ENCODE results near the gene GRIN1. TPM values are rescaled to one million over a fixed set of nuclear protein-coding genes. Genes with fewer than 3 reads are reported as not detected.

Gene GRIN1
- total RNA-seq, 2 donors from 2014 or later, result 0.46 to 0.47 TPM

DNA sequence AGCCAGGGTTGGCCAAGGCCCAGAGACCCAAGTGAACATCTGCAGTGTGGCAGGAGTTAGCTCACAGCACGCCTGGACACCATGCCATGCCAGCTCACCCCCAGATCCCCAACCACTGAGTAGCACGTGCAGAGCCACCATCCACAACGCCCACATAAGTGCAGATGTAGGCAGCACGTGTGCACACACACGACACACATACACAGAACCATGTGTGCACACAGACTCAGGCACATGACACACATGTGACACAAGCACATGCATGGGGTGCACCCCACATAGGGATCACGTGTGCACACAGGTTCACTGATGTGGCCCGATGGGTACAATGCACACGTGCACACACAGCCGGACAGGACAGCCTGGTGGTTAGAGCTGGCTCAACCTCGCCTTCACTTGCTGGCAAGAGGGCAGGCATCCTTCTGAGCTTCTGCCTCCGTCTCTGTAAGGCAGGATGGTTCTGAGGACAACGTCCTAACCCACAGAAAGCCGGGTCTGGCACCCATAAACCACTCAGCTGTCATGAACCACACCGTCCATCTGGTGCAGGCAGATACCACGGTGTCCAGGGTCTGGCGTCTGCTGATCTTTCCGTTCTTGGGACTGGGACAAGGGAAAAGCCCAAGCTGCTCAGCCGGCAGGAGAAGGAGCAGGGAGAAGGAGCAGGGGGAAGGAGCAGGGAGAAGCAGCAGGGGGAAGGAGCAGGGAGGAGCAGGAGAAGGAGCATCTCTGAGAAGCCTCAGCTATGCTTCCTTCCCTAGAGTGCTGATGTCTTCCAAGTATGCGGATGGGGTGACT, 18.9 kb downstream of the GRIN1 start:
- DNase-seq (no peak), ATAC-seq (no peak)
- intact Hi-C loops (cut with DNase I, micrococcal nuclease), result no loop called here

DNA sequence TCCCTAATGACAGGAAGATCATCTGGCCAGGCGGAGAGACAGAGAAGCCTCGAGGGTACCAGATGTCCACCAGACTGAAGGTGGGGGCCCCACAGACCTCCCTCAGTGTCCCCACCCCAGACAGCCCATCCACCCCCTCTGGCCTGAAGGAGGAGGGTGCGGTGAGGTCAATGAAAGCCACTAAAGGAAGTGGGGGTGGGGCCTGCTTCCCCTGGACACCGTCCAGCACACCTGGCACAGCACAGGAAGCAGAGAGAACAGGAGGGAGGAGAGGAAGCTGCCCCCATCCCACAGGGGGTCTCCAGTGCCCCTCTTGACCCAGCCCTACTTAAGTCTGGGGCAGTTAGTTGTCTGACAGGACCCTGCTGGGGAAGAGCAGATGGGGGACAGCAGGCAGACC, 19.7 kb downstream of the GRIN1 start:
- ATAC-seq (no peak), DNase-seq (peak in 1 of 2 donors; percentile 42)
- intact Hi-C loops (cut with DNase I, micrococcal nuclease), result no loop called here

- ATAC-seq (no peak), DNase-seq (no peak)
- intact Hi-C loops (cut with DNase I, micrococcal nuclease), result no loop called here
These were observed 20.4 kb downstream of the GRIN1 start for GRCh38 chr9:137159105-137160053.

DNA sequence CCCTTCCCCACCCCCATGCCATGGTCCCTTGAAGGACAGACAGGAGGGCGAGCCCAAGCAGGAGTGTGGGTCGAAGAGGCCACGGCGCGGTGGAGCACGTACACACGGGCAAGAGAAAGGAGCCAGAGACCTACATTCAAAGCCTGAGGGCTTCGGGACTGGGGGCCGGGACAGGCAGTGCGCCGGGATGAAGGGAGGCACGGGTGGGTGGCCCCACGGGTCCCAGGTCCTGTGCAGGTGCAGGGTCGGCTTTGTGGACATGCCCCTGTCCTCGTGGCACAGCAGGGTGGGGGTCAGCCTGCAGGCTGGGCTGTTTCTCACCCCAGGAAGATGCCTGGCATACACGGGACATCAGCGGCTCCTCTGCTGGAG, 21.1 kb downstream of the GRIN1 start:
- intact Hi-C loops (cut with DNase I, micrococcal nuclease), result no loop called here
- ATAC-seq (no peak), DNase-seq (no peak)

- intact Hi-C loops (cut with DNase I, micrococcal nuclease), result no loop called here
- ATAC-seq (no peak), DNase-seq (no peak)
These were observed 22.0 kb downstream of the GRIN1 start for GRCh38 chr9:137160716-137161557.

DNA sequence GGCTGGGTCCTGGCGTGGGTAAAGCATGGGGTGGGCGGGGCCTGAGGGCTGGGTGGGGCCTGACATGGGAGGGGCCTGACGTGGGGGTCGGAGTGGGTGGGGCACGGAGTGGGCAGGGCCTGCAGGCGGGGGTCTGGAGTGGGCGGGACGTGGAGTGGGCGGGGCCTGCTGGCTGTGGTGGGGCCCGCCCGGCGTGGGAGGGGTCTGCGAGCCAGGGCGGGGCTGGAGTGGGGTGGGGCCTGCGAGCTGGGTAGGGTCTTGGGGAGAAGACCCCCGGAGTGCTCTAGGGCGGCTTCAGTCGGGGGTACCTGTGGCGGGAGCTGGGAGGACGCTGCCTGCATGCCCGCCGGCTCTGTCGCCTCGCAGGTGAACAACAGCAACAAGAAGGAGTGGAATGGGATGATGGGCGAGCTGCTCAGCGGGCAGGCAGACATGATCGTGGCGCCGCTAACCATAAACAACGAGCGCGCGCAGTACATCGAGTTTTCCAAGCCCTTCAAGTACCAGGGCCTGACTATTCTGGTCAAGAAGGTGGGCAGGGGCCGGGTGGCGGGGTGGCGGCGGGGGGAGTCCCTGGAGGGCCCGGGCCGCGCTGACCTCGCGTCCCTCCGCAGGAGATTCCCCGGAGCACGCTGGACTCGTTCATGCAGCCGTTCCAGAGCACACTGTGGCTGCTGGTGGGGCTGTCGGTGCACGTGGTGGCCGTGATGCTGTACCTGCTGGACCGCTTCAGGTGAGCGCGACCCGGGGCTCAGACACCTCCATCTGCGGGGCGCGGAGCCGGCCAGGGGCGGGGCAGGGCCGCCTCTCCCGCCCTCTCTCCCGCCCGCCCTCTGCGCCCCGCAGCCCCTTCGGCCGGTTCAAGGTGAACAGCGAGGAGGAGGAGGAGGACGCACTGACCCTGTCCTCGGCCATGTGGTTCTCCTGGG, 22.9 kb downstream of the GRIN1 start:
- intact Hi-C loops (cut with DNase I, micrococcal nuclease), result no loop called here
- DNase-seq (no peak), ATAC-seq (peak; percentile 17)

GRCh38 chr9:137162505-137163364, 23.8 kb downstream of the GRIN1 start:
- intact Hi-C loops (cut with DNase I, micrococcal nuclease), result no loop called here
- ATAC-seq, result peak; percentile 71
- DNase-seq, result peak; percentile 53 to 73

DNA sequence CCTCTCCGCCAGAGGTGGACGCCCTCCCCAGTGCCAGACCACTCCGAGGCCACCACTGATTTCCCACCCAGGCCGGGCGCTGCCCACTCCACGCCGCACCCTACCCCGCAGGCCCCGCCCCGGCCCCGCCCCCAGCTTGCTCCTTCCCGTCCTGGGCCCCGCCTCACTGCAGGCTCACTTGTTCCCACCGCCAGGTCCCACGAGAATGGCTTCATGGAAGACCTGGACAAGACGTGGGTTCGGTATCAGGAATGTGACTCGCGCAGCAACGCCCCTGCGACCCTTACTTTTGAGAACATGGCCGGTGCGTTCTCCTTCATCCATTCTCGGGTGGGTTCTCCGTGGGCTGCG, 24.4 kb downstream of the GRIN1 start:
- intact Hi-C loops (cut with DNase I, micrococcal nuclease), result no loop called here
- DNase-seq, result no peak
- peak; percentile 21 for ATAC-seq

DNA sequence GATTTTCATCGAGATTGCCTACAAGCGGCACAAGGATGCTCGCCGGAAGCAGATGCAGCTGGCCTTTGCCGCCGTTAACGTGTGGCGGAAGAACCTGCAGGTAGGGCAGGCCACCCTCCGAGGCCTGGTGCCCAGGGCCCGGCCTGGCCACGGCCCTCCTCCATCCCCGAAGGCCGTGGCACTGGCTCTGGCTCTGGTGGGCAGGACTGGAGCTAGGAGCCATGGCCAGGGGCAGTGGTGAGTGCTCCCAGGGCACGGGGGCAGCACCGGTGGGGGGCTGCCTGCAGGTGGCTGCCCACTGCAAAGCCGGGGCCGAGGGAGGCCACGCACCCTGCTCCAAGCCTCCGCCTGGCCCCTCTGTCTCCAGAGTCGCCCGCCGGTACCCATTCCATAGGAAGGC, 24.9 kb downstream of the GRIN1 start:
- ATAC-seq, result no peak
- DNase-seq, result no peak
- intact Hi-C loops (cut with DNase I, micrococcal nuclease), result no loop called here

- ATAC-seq, result no peak
- intact Hi-C loops (cut with DNase I, micrococcal nuclease), result no loop called here
- no peak for DNase-seq
These were observed 25.7 kb downstream of the GRIN1 start for GRCh38 chr9:137164370-137165249.

- DNase-seq (no peak), ATAC-seq (no peak)
- intact Hi-C loops (cut with DNase I, micrococcal nuclease), result no loop called here
These were observed 26.4 kb downstream of the GRIN1 start for GRCh38 chr9:137165250-137165836.

GRCh38 chr9:137166380-137167229, 27.7 kb downstream of the GRIN1 start:
- intact Hi-C loops (cut with DNase I, micrococcal nuclease), result no loop called here
- ATAC-seq, result no peak

DNA sequence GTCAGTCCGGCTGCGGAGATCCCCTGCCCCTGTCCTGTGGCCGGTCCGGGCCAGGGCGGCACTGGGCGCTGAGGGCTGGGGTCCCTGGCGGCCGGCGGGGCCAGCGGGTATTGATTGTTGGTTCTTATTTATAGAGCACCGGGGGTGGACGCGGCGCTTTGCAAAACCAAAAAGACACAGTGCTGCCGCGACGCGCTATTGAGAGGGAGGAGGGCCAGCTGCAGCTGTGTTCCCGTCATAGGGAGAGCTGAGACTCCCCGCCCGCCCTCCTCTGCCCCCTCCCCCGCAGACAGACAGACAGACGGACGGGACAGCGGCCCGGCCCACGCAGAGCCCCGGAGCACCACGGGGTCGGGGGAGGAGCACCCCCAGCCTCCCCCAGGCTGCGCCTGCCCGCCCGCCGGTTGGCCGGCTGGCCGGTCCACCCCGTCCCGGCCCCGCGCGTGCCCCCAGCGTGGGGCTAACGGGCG, 28.4 kb downstream of the GRIN1 start:
- intact Hi-C loops (cut with DNase I, micrococcal nuclease), result no loop called here
- DNase-seq (no peak), ATAC-seq (no peak)

More at GRCh38 chr9:137166380-137167229, 27.7 kb downstream of the GRIN1 start:
- no peak for DNase-seq

DNA sequence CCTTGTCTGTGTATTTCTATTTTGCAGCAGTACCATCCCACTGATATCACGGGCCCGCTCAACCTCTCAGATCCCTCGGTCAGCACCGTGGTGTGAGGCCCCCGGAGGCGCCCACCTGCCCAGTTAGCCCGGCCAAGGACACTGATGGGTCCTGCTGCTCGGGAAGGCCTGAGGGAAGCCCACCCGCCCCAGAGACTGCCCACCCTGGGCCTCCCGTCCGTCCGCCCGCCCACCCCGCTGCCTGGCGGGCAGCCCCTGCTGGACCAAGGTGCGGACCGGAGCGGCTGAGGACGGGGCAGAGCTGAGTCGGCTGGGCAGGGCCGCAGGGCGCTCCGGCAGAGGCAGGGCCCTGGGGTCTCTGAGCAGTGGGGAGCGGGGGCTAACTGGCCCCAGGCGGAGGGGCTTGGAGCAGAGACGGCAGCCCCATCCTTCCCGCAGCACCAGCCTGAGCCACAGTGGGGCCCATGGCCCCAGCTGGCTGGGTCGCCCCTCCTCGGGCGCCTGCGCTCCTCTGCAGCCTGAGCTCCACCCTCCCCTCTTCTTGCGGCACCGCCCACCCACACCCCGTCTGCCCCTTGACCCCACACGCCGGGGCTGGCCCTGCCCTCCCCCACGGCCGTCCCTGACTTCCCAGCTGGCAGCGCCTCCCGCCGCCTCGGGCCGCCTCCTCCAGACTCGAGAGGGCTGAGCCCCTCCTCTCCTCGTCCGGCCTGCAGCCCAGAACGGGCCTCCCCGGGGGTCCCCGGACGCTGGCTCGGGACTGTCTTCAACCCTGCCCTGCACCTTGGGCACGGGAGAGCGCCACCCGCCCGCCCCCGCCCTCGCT, 29.0 kb downstream of the GRIN1 start:
- ATAC-seq (peak; percentile 74), DNase-seq (peak; percentile 74 to 81)
- intact Hi-C loops (cut with DNase I, micrococcal nuclease), result no loop called here
